Epidermal melanocyte (primary cell): ENCODE measurements around the gene LPP.

Experiments
- DNase-seq: peaks from one replicate; pipeline ENCODE4 v3.0.0; 2011; ENCODE audit warnings: low spot score; ENCODE audit not compliant: insufficient read length

Gene LPP

DNA sequence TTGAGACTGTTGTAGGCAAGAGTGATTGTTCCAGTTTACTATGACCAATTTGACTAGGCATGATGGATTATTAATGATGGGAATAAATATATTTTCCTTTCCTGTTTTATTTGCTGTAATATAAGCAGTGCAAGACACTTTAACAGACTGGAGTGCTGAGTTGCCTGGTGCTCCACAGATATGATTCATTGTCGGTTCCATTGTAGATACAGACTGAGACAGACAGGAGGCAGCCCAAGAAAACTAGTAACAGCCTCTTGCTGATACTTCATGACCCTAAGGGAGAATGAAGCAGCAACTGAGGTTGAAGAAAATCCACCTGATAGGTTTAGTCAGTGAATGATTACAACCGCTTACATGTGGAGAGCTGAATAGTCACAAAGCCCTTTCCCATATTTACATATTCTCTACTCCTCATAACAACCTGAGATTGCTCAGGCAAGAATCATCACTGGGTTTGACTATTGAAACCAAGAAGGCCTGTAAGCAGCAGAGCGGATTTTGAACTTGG is 782.7 kb downstream of the LPP start:
- DNase-seq = no peak

DNA sequence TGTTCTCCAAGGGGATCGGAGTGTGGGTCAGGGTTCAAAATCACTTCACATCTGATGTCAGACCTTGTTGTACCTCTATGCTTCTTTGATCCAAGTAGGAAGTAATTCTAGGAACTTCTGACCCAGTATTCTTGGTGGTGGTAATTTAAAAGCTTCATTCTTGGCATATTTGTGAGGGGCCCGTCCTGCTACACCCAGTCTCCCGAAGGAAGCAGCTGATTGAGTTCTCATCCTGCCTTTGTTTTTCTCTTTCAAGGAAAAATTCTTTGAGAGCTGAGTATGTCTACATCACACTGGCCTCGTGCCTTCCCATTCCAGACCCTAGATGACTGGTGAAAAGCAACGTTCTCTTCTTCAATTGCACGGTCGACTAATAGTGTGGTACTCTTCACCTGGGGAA is 783.4 kb downstream of the LPP start:
- no peak for DNase-seq

DNA sequence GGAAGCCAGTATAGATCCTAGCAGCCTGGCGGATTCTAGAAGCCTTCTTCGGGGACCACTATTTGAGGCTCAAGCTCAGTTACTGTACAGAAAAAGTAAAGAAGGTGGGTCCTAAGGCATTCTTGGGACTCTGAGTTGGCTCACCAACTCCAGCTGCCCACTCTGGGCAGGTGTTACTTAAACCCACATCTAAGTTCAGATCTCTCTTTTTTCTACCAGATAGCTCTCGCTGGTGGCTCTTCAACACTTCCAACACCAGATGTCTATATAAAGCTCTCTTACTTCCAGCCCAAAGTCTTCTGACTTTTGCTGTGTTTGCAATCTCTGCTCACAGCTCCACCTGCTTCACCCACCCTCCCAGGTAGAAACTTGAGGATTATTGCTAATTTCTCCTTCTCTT is 785.0 kb downstream of the LPP start:
- DNase-seq = no peak

DNA sequence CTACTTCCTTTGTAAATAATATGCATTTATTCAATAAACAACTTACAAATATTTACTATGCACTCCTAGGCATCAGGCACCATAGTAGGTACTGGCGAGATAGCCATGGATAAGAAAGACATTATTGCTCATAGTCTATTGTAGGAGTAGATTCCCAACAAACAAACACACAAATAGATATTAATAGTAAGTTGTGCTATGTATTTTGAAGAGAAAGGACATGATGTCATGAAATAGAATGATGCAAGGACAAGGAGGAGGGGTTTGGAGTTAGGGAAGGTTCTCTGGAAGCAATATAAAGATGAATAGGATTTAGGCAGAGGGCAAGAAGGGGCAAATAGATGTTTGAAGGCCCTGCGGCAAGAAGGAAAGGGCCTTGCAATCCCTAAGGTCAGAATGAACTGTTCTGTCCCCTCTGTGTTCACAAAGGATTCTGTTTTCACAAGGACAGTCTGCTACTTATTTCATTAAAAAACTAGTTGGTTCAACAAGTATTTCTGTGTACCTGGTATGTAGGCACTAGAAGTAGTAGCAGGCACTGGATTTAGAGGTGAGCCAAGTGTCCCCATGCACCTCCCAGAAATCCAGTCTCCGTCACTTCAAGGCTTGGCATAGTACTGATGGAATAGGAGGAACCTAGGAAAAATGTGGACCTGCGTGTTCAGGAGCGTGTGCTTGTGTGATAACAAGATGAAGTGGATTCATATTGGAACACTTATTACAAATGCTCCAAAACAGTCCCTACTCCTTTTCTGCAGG is 786.0 kb downstream of the LPP start:
- no peak for DNase-seq
